ENCODE data around the gene TM9SF1. TPM values are rescaled to one million over a fixed set of nuclear protein-coding genes. Genes with fewer than 3 reads are reported as not detected.
A peak's percentile ranks its signal among the peaks of the same experiment; 100 is the strongest.

TM9SF1 gene
- total and polyA plus RNA-seq, 8 donors: 28.1 to 72.5 (median 35.2) TPM

- peaks cover 0 to 26% of the 10 kb centered on the region in 2 donors for H3K36me3 ChIP-seq
- peaks cover 16 to 45% of the 10 kb centered on the region in 2 donors for H3K4me1 ChIP-seq
- intact Hi-C loops (cut with DNase I): no loop called here
- no peaks in the 10 kb centered on the region for H3K27me3 ChIP-seq
- DNase-seq (no peak), ATAC-seq (peak; percentile 47)
- H3K4me3 ChIP-seq: peak overlapping the region; percentile 95 to 98
- H3K9me3 ChIP-seq: no peaks in the 10 kb centered on the region
- TF ChIP-seq CTCF (IDR thresholded peaks at IDR 0.05): no peak
- H3K27ac ChIP-seq: peak overlapping the region; percentile 98
Measured at GRCh38 chr14:24196071-24197055, 1.1 kb upstream of the TM9SF1 start.

GRCh38 chr14:24194873-24195185, 412 bp downstream of the TM9SF1 start:
- Histone ChIP-seq H3K27ac (peak overlapping the region; percentile 98), H3K4me3 (peak overlapping the region; percentile 95 to 98), H3K4me1 (peaks cover 16 to 44% of the 10 kb centered on the region in 2 donors), H3K36me3 (peaks cover 0 to 32% of the 10 kb centered on the region in 2 donors), H3K27me3 (no peaks in the 10 kb centered on the region), H3K9me3 (no peaks in the 10 kb centered on the region)
- DNase-seq (no peak), ATAC-seq (peak; percentile 1)
- intact Hi-C loops (cut with DNase I): no loop called here
- no peak for TF ChIP-seq CTCF (IDR thresholded peaks at IDR 0.05)

- ATAC-seq: no peak
- no peaks in the 10 kb centered on the region for H3K9me3 ChIP-seq
- DNase-seq: no peak
- H3K4me1 ChIP-seq: peaks cover 16 to 47% of the 10 kb centered on the region in 2 donors
- H3K36me3 ChIP-seq: peaks cover 0 to 36% of the 10 kb centered on the region in 2 donors
- H3K27me3 ChIP-seq: no peaks in the 10 kb centered on the region
- H3K27ac ChIP-seq: peak overlapping the region in 1 of 2 donors; percentile 98
- intact Hi-C loops (cut with DNase I): no loop called here
- peak overlapping the region; percentile 95 to 98 for H3K4me3 ChIP-seq
- no peak for TF ChIP-seq CTCF (IDR thresholded peaks at IDR 0.05)
Measured at GRCh38 chr14:24194186-24194872, 912 bp downstream of the TM9SF1 start.

- Histone ChIP-seq H3K4me1 (peaks cover 19 to 51% of the 10 kb centered on the region in 2 donors), H3K4me3 (no peak overlapping the region), H3K27me3 (no peaks in the 10 kb centered on the region), H3K36me3 (peaks cover 0 to 36% of the 10 kb centered on the region in 2 donors), H3K9me3 (no peaks in the 10 kb centered on the region), H3K27ac (no peak overlapping the region)
- no peak for DNase-seq
- no peak for ATAC-seq
- no peak for TF ChIP-seq CTCF (IDR thresholded peaks at IDR 0.05)
- intact Hi-C loops (cut with DNase I): no loop called here
Measured at GRCh38 chr14:24192933-24193332, 2.3 kb downstream of the TM9SF1 start.

- Histone ChIP-seq H3K36me3 (peaks cover 0 to 56% of the 10 kb centered on the region in 2 donors), H3K27ac (no peak overlapping the region), H3K9me3 (no peaks in the 10 kb centered on the region), H3K4me1 (peaks cover 14 to 43% of the 10 kb centered on the region in 2 donors), H3K27me3 (no peaks in the 10 kb centered on the region), H3K4me3 (no peak overlapping the region)
- TF ChIP-seq CTCF (IDR thresholded peaks at IDR 0.05): no peak
- no peak for ATAC-seq
- DNase-seq: no peak
- intact Hi-C loops (cut with DNase I): no loop called here
Measured at GRCh38 chr14:24190416-24190815, 4.8 kb downstream of the TM9SF1 start.

All from left lung (tissue), 10 donors.